Nephron (organoid): ENCODE results near the gene GSTT2.
"Not testable (repeated sequence)": the region's sequence is repeated elsewhere in the genome, so short reads cannot be mapped to it uniquely, and the experiment has no call there.

ENCODE experiments used
- H3K27ac Mint-ChIP-seq, 3 experiments: 2 replicates each; pipeline ENCODE4 v1.8.0; 2020; ENCODE audit warnings: mixed read lengths in 3 of 3, mild to moderate bottlenecking in 2 of 3, moderate library complexity in 1 of 3
- H3K27me3 Mint-ChIP-seq: 2 replicates; pipeline ENCODE4 v1.8.0; 2021; ENCODE audit warnings: low read depth, mild to moderate bottlenecking, moderate library complexity, mixed read lengths
- H3K36me3 Mint-ChIP-seq: 2 replicates; pipeline ENCODE4 v1.8.0; 2020; ENCODE audit warnings: low read depth, mixed read lengths
- H3K4me1 Mint-ChIP-seq: 2 replicates; pipeline ENCODE4 v1.8.0; 2020; ENCODE audit warnings: mixed read lengths
- H3K4me3 Mint-ChIP-seq, 3 experiments: 2 replicates each; pipeline ENCODE4 v1.8.0; 2020; ENCODE audit warnings: mild to moderate bottlenecking in 3 of 3, mixed read lengths in 3 of 3, moderate library complexity in 2 of 3
- H3K9me3 Mint-ChIP-seq: 2 replicates; pipeline ENCODE4 v1.8.0; 2020; ENCODE audit warnings: mixed read lengths
- TF ChIP-seq, protein P1 (sequence below), 3 experiments: fragments of 200-600 bp; sonication (generic); IDR thresholded peaks; one replicate each; pipeline ENCODE4 v1.5.0; 2021; ENCODE audit warnings: antibody characterized with exemption in 3 of 3; ENCODE audit not compliant: unreplicated experiment in 3 of 3

Gene GSTT2

DNA sequence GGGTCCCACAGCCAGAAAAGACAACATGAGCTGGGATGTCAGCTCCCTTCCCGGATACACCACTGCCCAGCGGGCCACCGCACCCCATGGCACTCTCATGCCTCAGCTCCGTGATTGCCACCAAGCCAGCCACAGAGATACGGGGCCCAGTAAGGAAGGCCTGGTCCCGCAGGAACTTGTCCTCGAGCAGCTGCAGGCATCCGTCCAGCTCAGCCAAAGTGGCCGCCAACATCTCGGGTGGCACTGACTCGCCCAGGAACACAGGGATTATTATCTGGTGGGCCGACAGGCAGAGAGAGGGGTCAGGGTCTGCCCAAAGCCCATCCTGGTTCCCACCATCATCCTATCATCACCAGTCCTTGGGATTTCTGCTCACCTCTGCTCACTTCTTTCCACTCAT lies 2.6 kb upstream of the GSTT2 start:
- not testable (repeated sequence) for H3K4me1 Mint-ChIP-seq, H3K27ac Mint-ChIP-seq

DNA sequence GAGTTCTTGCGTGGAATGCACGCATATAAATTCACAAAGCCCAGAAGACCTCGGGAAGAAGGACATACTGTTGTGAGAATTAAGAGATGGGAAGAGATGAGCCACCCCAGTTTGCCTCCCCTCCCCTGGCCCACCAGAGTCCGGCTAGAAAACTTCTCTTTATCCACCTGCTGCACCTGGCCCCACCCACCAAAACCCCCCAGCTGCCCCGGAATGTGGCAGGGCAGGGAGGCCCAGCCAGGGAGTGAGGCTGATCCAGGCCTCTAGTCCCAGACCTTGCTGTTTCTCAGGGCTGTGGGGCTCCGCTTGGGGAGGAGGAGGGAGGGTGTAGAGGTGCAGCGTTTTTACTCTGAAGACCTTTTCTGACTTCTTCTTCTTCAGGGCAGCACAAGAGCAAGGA lies 633 bp downstream of the GSTT2 start:
- not testable (repeated sequence) for H3K36me3 Mint-ChIP-seq, H3K9me3 Mint-ChIP-seq, H3K27me3 Mint-ChIP-seq, H3K4me3 Mint-ChIP-seq, H3K4me1 Mint-ChIP-seq, H3K27ac Mint-ChIP-seq

More for the DNA sequence above, 2.6 kb upstream of the GSTT2 start:
- not testable (repeated sequence) for H3K27me3 Mint-ChIP-seq, H3K36me3 Mint-ChIP-seq, H3K4me3 Mint-ChIP-seq, H3K9me3 Mint-ChIP-seq

DNA sequence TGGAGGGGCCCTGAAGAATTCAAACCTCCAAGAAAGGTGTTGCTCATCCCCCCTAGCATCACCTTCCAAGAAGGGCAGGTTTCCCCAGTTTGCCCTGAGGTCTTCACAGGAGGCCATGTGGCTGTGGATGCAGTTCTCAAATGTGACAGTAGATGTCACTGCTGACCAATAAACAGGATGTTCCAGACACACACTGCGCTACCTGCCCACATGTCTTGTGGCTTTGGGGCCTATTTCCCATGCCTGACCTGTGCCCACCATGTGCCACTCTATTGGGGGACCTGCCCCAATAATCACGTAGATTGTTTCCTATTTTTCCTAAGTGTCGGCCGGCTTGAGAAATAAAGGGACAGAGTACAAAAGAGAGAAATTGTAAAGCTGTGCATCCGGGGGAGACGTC lies 4.5 kb downstream of the GSTT2 start:
- H3K9me3 Mint-ChIP-seq, result no peaks in the 10 kb centered on the region
- no peak overlapping the region for H3K4me3 Mint-ChIP-seq
- H3K27me3 Mint-ChIP-seq, result no peaks in the 10 kb centered on the region
- no peaks in the 10 kb centered on the region for H3K36me3 Mint-ChIP-seq
- H3K27ac Mint-ChIP-seq, result no peak overlapping the region
- no peaks in the 10 kb centered on the region for H3K4me1 Mint-ChIP-seq
- TF ChIP-seq, protein P1, sequence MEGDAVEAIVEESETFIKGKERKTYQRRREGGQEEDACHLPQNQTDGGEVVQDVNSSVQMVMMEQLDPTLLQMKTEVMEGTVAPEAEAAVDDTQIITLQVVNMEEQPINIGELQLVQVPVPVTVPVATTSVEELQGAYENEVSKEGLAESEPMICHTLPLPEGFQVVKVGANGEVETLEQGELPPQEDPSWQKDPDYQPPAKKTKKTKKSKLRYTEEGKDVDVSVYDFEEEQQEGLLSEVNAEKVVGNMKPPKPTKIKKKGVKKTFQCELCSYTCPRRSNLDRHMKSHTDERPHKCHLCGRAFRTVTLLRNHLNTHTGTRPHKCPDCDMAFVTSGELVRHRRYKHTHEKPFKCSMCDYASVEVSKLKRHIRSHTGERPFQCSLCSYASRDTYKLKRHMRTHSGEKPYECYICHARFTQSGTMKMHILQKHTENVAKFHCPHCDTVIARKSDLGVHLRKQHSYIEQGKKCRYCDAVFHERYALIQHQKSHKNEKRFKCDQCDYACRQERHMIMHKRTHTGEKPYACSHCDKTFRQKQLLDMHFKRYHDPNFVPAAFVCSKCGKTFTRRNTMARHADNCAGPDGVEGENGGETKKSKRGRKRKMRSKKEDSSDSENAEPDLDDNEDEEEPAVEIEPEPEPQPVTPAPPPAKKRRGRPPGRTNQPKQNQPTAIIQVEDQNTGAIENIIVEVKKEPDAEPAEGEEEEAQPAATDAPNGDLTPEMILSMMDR (IDR thresholded peaks at IDR 0.05; ENCODE audit: unreplicated experiment in 3 of 3), result no peak

DNA sequence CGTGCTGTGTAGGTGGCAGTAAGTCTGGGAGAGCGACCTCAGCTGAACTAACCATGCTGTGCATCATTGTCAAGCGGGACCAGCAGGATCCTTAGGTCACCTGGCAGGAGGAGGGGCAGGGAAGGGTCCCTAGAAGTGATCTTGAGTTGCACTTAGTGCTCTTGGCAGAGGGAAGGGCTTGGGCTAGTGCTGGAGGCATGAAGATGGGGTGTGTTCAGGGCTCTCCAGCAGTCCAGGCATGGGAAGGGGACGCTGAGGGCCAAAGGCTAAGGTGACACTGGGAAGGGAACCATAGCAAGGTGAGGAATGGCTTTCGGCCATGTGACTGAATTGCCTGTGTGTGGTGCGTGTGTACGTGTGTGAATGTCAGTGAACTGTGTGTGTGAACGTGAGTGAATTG lies 6.2 kb downstream of the GSTT2 start:
- H3K4me1 Mint-ChIP-seq, result not testable (repeated sequence)

DNA sequence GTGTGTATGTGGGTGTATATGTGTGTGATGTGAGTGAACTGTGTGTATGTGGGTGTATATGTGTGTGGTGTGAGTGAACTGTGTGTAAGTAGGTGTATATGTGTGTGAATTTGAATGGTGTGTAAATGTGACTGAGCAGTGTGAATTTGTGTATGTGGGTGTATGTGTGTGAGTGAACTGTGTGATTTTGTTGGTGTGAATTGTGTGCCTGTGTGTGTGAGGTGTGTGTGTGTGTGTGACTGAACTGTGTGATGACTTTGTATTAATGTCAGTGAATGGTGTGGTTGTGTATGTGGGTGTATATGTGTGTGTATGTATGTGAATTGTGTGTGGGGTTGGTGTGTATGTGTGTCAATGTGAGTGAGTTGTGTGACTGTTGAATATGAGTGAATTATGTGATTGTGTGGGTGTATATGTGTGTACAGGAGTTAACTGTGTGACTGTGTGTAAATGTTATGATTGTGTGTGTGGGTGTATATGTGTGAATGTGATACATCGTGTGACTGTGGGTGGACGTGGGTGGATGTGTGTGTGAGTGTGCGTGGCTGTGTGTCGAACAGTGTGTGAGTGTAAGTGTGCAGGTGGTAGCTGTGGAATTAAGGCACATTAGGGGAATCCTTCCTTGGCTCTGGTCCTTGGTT lies 6.7 kb downstream of the GSTT2 start:
- not testable (repeated sequence) for H3K27me3 Mint-ChIP-seq, H3K27ac Mint-ChIP-seq, H3K4me1 Mint-ChIP-seq, H3K4me3 Mint-ChIP-seq, H3K9me3 Mint-ChIP-seq, H3K36me3 Mint-ChIP-seq

More for the DNA sequence above, 6.2 kb downstream of the GSTT2 start:
- not testable (repeated sequence) for H3K36me3 Mint-ChIP-seq, H3K4me3 Mint-ChIP-seq, H3K27ac Mint-ChIP-seq, H3K9me3 Mint-ChIP-seq, H3K27me3 Mint-ChIP-seq

DNA sequence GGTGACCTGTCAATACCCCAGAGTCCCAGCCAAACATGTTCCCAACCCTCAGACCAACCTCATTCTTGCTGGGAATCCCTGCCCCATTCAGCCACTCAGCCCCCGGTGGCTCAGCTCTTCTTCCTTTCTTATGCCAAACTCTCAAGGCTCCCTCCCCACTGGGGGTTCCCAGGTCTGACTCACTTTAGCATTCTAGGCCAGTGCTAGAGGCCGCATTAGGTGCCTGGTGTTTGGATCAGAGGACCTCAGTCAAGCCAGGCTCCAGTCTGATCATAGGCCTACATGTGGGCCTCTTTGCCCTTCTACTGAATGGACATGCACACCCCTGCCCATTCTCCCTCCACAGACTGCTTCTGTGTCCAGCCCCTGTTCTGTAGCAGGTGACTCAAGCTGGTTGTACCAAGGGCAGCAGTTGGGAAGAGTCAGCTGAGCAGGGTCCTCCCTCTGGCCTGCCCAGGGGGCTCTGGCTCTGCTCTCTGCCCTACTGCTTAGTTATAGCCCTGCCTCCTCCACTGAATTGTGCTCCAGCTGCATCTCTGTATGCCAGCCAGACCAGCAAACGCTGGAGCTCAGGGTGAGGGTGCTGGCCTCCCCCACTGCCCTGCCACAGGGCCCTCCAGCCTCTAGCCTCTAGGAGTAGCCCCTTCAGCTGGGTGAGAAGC lies 9.8 kb downstream of the GSTT2 start:
- not testable (repeated sequence) for H3K4me1 Mint-ChIP-seq, H3K36me3 Mint-ChIP-seq, H3K27ac Mint-ChIP-seq, H3K9me3 Mint-ChIP-seq, H3K4me3 Mint-ChIP-seq, H3K27me3 Mint-ChIP-seq

DNA sequence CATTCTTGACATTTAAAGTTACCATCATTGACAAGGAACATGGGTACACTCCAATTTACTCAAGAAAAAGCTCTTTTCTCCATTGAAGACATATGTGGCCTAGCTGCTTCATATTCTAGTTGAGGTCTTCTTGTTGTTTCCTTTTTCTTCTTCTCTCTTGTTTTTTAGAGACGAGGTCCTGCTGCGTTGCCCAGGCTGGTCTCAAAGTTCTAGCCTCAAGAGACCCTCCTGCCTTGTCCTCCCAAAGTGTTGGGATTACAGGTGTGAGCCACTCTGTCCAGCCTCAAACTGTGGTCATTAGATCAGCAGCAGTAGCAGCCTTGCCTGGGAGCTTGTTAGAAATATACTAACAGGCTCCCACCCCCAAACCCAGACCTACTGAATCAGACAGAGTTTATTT lies 13.1 kb downstream of the GSTT2 start:
- H3K9me3 Mint-ChIP-seq, H3K4me3 Mint-ChIP-seq, H3K27ac Mint-ChIP-seq: not testable (repeated sequence)

DNA sequence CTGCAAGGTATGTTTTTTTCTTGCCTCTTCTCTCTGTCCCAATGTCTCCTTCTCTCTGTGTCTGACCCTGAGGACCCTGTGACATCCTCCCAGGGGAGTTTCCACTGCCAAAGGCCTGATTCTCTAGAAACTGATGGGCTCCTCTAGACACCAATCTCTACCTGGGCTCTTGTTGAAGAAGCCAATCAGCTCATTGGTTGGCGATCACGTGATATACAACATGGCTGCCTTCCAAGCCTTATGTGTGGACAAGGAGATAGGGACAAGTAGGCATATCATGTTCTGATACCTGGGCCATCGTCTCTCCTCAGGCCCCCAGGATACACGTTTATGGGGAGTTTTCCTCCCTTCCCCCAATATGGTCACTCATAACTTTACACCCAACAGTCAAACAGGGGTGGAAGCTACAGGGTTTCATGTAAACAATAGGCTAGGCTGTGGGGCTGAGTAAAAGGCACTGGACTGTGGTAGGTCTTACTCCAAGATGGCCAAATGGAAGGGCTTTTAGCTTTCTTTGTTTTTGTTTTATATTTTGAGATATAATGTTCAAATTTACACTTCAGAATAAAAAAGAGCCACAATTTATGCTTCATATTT lies 13.7 kb downstream of the GSTT2 start:
- not testable (repeated sequence) for H3K9me3 Mint-ChIP-seq, H3K4me3 Mint-ChIP-seq, H3K27ac Mint-ChIP-seq

More for the DNA sequence above, 13.1 kb downstream of the GSTT2 start:
- not testable (repeated sequence) for H3K36me3 Mint-ChIP-seq, H3K4me1 Mint-ChIP-seq, H3K27me3 Mint-ChIP-seq

DNA sequence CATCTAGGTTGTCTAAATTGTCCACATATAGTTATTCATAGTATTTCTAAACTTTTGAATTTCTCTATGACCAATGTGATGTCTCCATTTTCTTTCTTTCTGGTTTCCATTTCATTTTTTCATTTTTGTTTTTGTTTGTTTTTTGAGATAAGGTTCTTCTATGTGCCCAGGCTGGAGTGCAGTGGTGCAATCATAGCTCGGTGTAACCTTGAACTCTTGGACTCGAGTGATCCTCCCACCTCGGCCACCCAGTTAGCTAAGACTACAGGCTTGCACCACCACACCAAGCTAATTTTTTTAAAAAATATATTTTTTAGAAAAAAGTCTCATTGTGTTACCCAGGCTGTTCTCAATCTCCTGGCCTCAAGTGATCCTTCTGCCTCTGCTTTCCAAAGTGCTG lies 17.2 kb downstream of the GSTT2 start:
- TF ChIP-seq, protein P1 (IDR thresholded peaks at IDR 0.05; ENCODE audit: unreplicated experiment in 3 of 3), result no peak
- H3K9me3 Mint-ChIP-seq, result no peaks in the 10 kb centered on the region
- H3K4me1 Mint-ChIP-seq, result no peaks in the 10 kb centered on the region
- no peaks in the 10 kb centered on the region for H3K36me3 Mint-ChIP-seq
- H3K27me3 Mint-ChIP-seq, result peaks cover 6% of the 10 kb centered on the region
- no peak overlapping the region for H3K27ac Mint-ChIP-seq
- H3K4me3 Mint-ChIP-seq, result no peak overlapping the region

More for the DNA sequence above, 13.7 kb downstream of the GSTT2 start:
- H3K4me1 Mint-ChIP-seq, H3K36me3 Mint-ChIP-seq, H3K27me3 Mint-ChIP-seq: not testable (repeated sequence)

DNA sequence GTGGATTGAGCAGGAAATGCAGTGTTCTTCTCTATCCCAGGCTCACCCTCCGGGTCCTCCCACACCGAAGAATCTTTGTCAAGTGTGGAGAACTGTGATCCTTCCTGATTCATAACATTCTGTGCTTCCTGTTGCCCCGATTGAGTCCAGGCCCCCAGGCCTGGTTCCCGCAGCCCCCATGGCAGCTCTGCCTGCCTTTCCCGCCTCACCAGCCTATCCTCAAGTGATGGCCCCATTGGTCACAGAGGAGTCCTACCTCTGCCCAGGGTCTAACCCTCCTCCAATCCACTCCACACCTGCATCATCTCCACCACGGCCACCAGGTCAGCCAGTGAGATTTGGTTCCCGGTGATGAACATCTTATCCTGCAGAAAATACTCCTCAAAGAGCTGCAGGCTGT lies 19.8 kb downstream of the GSTT2 start:
- H3K4me1 Mint-ChIP-seq, H3K9me3 Mint-ChIP-seq, H3K36me3 Mint-ChIP-seq, H3K4me3 Mint-ChIP-seq, H3K27ac Mint-ChIP-seq: not testable (repeated sequence)
- H3K27me3 Mint-ChIP-seq, result peaks cover 10% of the 10 kb centered on the region
